ENCODE data around the gene ANKRD33B.

The ANKRD33B gene

GRCh38 chr5:10579536-10580521 is 16.0 kb downstream of the ANKRD33B start:
- DNase-seq (ENCODE audit: low spot score) = no peak

GRCh38 chr5:10580531-10581423 is 16.9 kb downstream of the ANKRD33B start:
- DNase-seq (ENCODE audit: low spot score) = no peak

- DNase-seq (ENCODE audit: low spot score) = no peak
Measured at GRCh38 chr5:10581424-10581748, 17.5 kb downstream of the ANKRD33B start.

- no peak for DNase-seq (ENCODE audit: low spot score)
Measured at GRCh38 chr5:10581867-10582511, 18.1 kb downstream of the ANKRD33B start.

- DNase-seq (ENCODE audit: low spot score) = no peak
Measured at GRCh38 chr5:10582512-10582897, 18.6 kb downstream of the ANKRD33B start.

- DNase-seq (ENCODE audit: low spot score) = no peak
Measured at GRCh38 chr5:10583663-10584572, 20.0 kb downstream of the ANKRD33B start.

GRCh38 chr5:10584714-10585517 is 21.0 kb downstream of the ANKRD33B start:
- DNase-seq (ENCODE audit: low spot score) = no peak

- no peak for DNase-seq (ENCODE audit: low spot score)
Measured at GRCh38 chr5:10585518-10585915, 21.6 kb downstream of the ANKRD33B start.

GRCh38 chr5:10586008-10586407 is 22.1 kb downstream of the ANKRD33B start:
- DNase-seq (ENCODE audit: low spot score) = no peak

GRCh38 chr5:10586555-10586954 is 22.7 kb downstream of the ANKRD33B start:
- no peak for DNase-seq (ENCODE audit: low spot score)

GRCh38 chr5:10588109-10588775 is 24.4 kb downstream of the ANKRD33B start:
- no peak for DNase-seq (ENCODE audit: low spot score)

GRCh38 chr5:10588779-10589447 is 25.0 kb downstream of the ANKRD33B start:
- DNase-seq (ENCODE audit: low spot score) = no peak

GRCh38 chr5:10590226-10590999 is 26.5 kb downstream of the ANKRD33B start:
- no peak for DNase-seq (ENCODE audit: low spot score)

GRCh38 chr5:10591159-10591558 is 27.3 kb downstream of the ANKRD33B start:
- DNase-seq (ENCODE audit: low spot score) = no peak

GRCh38 chr5:10591966-10592365 is 28.1 kb downstream of the ANKRD33B start:
- no peak for DNase-seq (ENCODE audit: low spot score)

- no peak for DNase-seq (ENCODE audit: low spot score)
Measured at GRCh38 chr5:10592601-10593000, 28.7 kb downstream of the ANKRD33B start.

- DNase-seq (ENCODE audit: low spot score) = no peak
Measured at GRCh38 chr5:10593531-10594181, 29.8 kb downstream of the ANKRD33B start.
